Breast epithelium (tissue), 3 donors: ENCODE data around the gene PTAR1.

Experiments used
- POLR2A ChIP-seq: fragments of 450-650 bp; IDR thresholded peaks from one replicate; pipeline ENCODE4 v1.6.1; 2016; ENCODE audit warnings: antibody characterized with exemption, mild to moderate bottlenecking, moderate library complexity
- POLR2AphosphoS5 ChIP-seq, 3 donors: sonication (generic); formaldehyde crosslinking; IDR thresholded peaks; one replicate each; pipeline ENCODE4 v1.6.1; 2017; ENCODE audit warnings: antibody characterized with exemption in 3 of 3

- TF ChIP-seq POLR2A, result no peak
- no peak for TF ChIP-seq POLR2AphosphoS5 (IDR thresholded peaks at IDR 0.05)
These were observed 84.9 kb downstream of the PTAR1 start for GRCh38 chr9:69674716-69675438.
